HCT116 (cell line): ENCODE measurements around the gene NOX4. TPM values are rescaled to one million over a fixed set of nuclear protein-coding genes. Genes with fewer than 3 reads are reported as not detected.
"Not testable (repeated sequence)": the region's sequence is repeated elsewhere in the genome, so short reads cannot be mapped to it uniquely, and the experiment has no call there.

Source experiments
- ATAC-seq: fragments of 200-7000 bp; cut with Tn5 transposase; 2 replicates; pipeline ENCODE4 v1.9.1; 2020; ENCODE audit warnings: mild to moderate bottlenecking, moderate library complexity
- BruUV-seq: library from RNA; stranded (reverse); fragments of 400-500 nt; replicated peaks from 2 replicates; lab custom pipeline; 2021; lab: Mats Ljungman, UMichigan
- CTCF ChIA-PET: fragments of 300-600 bp; sonication (Branson Sonifier 250); formaldehyde crosslinking; loops from one replicate; lab custom pipeline; 2021; ENCODE audit warnings: antibody characterized with exemption; lab: Charles Lee
- POLR2A ChIA-PET: fragments of 300-600, 350-600 bp; sonication (Branson Sonifier 250); formaldehyde crosslinking; loops from one replicate; lab custom pipeline; 2021; ENCODE audit warnings: antibody characterized with exemption; lab: Charles Lee
- RAD21 ChIA-PET, 2 experiments: fragments of 300-600 bp; sonication (Branson Sonifier 250); formaldehyde crosslinking; loops; one replicate each; lab custom pipeline; 2023; ENCODE audit warnings: low total read pairs in 2 of 2; ENCODE audit not compliant: uncharacterized antibody in 2 of 2, unreplicated experiment in 2 of 2, low non-redundant PET in 1 of 2; lab: Charles Lee
- DNase-seq: peaks from one replicate; pipeline ENCODE4 v3.0.0-alpha.2; 2010; ENCODE audit warnings: low read depth, low spot score
- H2AFZ ChIP-seq: fragments of 200-600 bp; shearing (Covaris generic), sonication (generic); 2 replicates; pipeline ENCODE4 v1.6.1; 2017; ENCODE audit warnings: low read depth, mixed run types, mixed read lengths, antibody characterized with exemption, low read length; ENCODE audit not compliant: poor library complexity, severe bottlenecking
- H3K27ac ChIP-seq: 2 replicates; pipeline ENCODE4 v1.5.1; 2012; ENCODE audit warnings: low read depth, low read length
- H3K27me3 ChIP-seq: fragments of 200-600 bp; sonication (generic); 2 replicates; pipeline ENCODE4 v1.6.1; 2016; ENCODE audit warnings: mixed run types, low read length, mixed read lengths; ENCODE audit not compliant: insufficient read depth
- H3K36me3 ChIP-seq, 2 experiments: fragments of 200-500 bp in 1 of 2; fragments of 200-600 bp in 1 of 2; sonication (Bioruptor generic) in 1 of 2; sonication (generic) in 1 of 2; 2 replicates each; pipeline versions ENCODE4 v1.5.1 to v1.6.1; 2014 to 2016; ENCODE audit warnings: low read length in 2 of 2, inconsistent platforms in 1 of 2, mixed read lengths in 1 of 2, mixed run types in 1 of 2; ENCODE audit not compliant: insufficient read depth in 2 of 2, control insufficient read depth in 1 of 2
- H3K4me1 ChIP-seq, 2 experiments: fragments of 200-600 bp in 1 of 2; sonication (generic) in 1 of 2; 2 replicates each; pipeline versions ENCODE4 v1.5.1 to v1.6.1; 2012 to 2017; ENCODE audit warnings: low read length in 2 of 2, inconsistent platforms in 1 of 2, mild to moderate bottlenecking in 1 of 2, mixed read lengths in 1 of 2, mixed run types in 1 of 2, moderate library complexity in 1 of 2; ENCODE audit not compliant: insufficient read depth in 2 of 2, control insufficient read depth in 1 of 2
- H3K4me2 ChIP-seq: fragments of 200-600 bp; sonication (generic); 2 replicates; pipeline ENCODE4 v1.6.1; 2017; ENCODE audit warnings: mixed run types, low read length, mixed read lengths
- H3K4me3 ChIP-seq, 2 experiments: fragments of 200-600 bp in 1 of 2; sonication (generic) in 1 of 2; replicated peaks in 1 of 2; 2 replicates each; pipeline ENCODE4 v1.5.1; 2011 to 2016; ENCODE audit warnings: low read length in 2 of 2, control low read depth in 1 of 2, low read depth in 1 of 2, mild to moderate bottlenecking in 1 of 2, mixed read lengths in 1 of 2, mixed run types in 1 of 2
- H3K79me2 ChIP-seq: fragments of 200-600 bp; sonication (generic); 2 replicates; pipeline ENCODE4 v1.6.1; 2017; ENCODE audit warnings: mild to moderate bottlenecking, mixed run types, low read length, moderate library complexity, mixed read lengths; ENCODE audit not compliant: insufficient read depth
- H3K9ac ChIP-seq: fragments of 200-600 bp; sonication (generic); 2 replicates; pipeline ENCODE4 v1.6.1; 2016; ENCODE audit warnings: low read length, mixed read lengths
- H3K9me2 ChIP-seq: fragments of 200-600 bp; sonication (generic), shearing (Covaris generic); 2 replicates; pipeline ENCODE4 v1.6.1; 2017; ENCODE audit warnings: mixed run types, mild to moderate bottlenecking, moderate library complexity; ENCODE audit not compliant: insufficient read depth
- H3K9me3 ChIP-seq, 2 experiments: fragments of 200-500 bp in 1 of 2; fragments of 200-600 bp in 1 of 2; sonication (Bioruptor generic) in 1 of 2; sonication (generic) in 1 of 2; 2 replicates each; pipeline ENCODE4 v1.6.1; 2014 to 2017; ENCODE audit warnings: low read length in 2 of 2, mixed read lengths in 2 of 2, inconsistent platforms in 1 of 2, low read depth in 1 of 2, mild to moderate bottlenecking in 1 of 2, mixed run types in 1 of 2, moderate library complexity in 1 of 2; ENCODE audit not compliant: control insufficient read depth in 1 of 2, insufficient read depth in 1 of 2
- H4K20me1 ChIP-seq: fragments of 200-600 bp; sonication (generic), shearing (Covaris generic); 2 replicates; pipeline ENCODE4 v1.6.1; 2017; ENCODE audit warnings: mixed run types, mild to moderate bottlenecking, moderate library complexity; ENCODE audit not compliant: insufficient read depth
- ATF3 ChIP-seq: IDR thresholded peaks from 2 replicates; pipeline ENCODE4 v1.6.1; 2012
- CBX3 ChIP-seq: IDR thresholded peaks from 2 replicates; pipeline ENCODE4 v1.6.1; 2012; ENCODE audit warnings: low read depth
- CEBPB ChIP-seq: IDR thresholded peaks from 2 replicates; pipeline ENCODE4 v1.6.1; 2012; ENCODE audit warnings: low read depth
- EGR1 ChIP-seq: IDR thresholded peaks from 2 replicates; pipeline ENCODE4 v1.6.1; 2012; ENCODE audit warnings: low read depth
- EZH2 ChIP-seq: fragments of 200-600 bp; sonication (generic); IDR thresholded peaks from 2 replicates; pipeline ENCODE4 v1.6.1; 2017; ENCODE audit warnings: antibody characterized with exemption, mixed run types
- EZH2phosphoT487 ChIP-seq: fragments of 200-600 bp; IDR thresholded peaks from 2 replicates; pipeline ENCODE4 v1.6.1; 2018; ENCODE audit warnings: antibody characterized with exemption, borderline replicate concordance
- POLR2A ChIP-seq: IDR thresholded peaks from 2 replicates; pipeline ENCODE4 v1.7.0; 2011; ENCODE audit warnings: borderline replicate concordance; ENCODE audit not compliant: insufficient read depth, insufficient read length; ENCODE audit errors: extremely low read depth
- POLR2AphosphoS5 ChIP-seq: IDR thresholded peaks from 2 replicates; pipeline ENCODE4 v1.6.1; 2011; ENCODE audit warnings: mild to moderate bottlenecking, low read depth, low read length, moderate library complexity
- RAD21 ChIP-seq: IDR thresholded peaks from 2 replicates; pipeline ENCODE4 v1.6.1; 2012; ENCODE audit warnings: low read depth, mild to moderate bottlenecking
- TCF7L2 ChIP-seq: IDR thresholded peaks from 2 replicates; pipeline ENCODE4 v1.7.0; 2011; ENCODE audit warnings: borderline replicate concordance, inconsistent platforms; ENCODE audit not compliant: insufficient read depth, insufficient read length; ENCODE audit errors: extremely low read depth
- YY1 ChIP-seq: IDR thresholded peaks from 2 replicates; pipeline ENCODE4 v1.6.1; 2011; ENCODE audit warnings: low read length, low read depth, moderate library complexity, mild to moderate bottlenecking; ENCODE audit not compliant: insufficient replicate concordance; ENCODE audit errors: extremely low read depth
- ZBTB33 ChIP-seq: IDR thresholded peaks from 2 replicates; pipeline ENCODE4 v1.6.1; 2011; ENCODE audit warnings: mild to moderate bottlenecking, low read length, moderate library complexity; ENCODE audit not compliant: insufficient replicate concordance; ENCODE audit errors: extremely low read depth
- ZFX ChIP-seq: fragments of 450-650 bp; IDR thresholded peaks from 2 replicates; pipeline ENCODE4 v1.6.1; 2017
- ZNF274 ChIP-seq: fragments of 200-500 bp; sonication (Bioruptor generic); IDR thresholded peaks from 2 replicates; pipeline ENCODE4 v1.6.1; 2014; ENCODE audit warnings: mild to moderate bottlenecking, low read depth, low read length, inconsistent platforms
- intact Hi-C: fragments of 100-400 bp; cut with micrococcal nuclease; formaldehyde crosslinking; loops from 2 replicates; pipeline ENCODE4 v1.10.0; 2022
- total RNA-seq: library from RNA; stranded (reverse); gene quantifications from one replicate; pipeline ENCODE4 v1.2.1, GENCODE V29; 2021; ENCODE audit not compliant: unreplicated experiment

NOX4 gene
- total RNA-seq, 1 experiment from 2014 or later, result not detected

GRCh38 chr11:89387501-89387900 lies 103.7 kb downstream of the NOX4 start:
- H3K4me2 ChIP-seq, H4K20me1 ChIP-seq, CTCF ChIA-PET, H3K27ac ChIP-seq, H3K9me3 ChIP-seq, H3K9me2 ChIP-seq, H3K9ac ChIP-seq, DNase-seq, H3K79me2 ChIP-seq, H2AFZ ChIP-seq, H3K4me3 ChIP-seq, BruUV-seq, H3K4me1 ChIP-seq, H3K27me3 ChIP-seq, intact Hi-C loops, ATAC-seq, RAD21 ChIA-PET, POLR2A ChIA-PET, H3K36me3 ChIP-seq: not testable (repeated sequence)

GRCh38 chr11:89382986-89383385 lies 108.2 kb downstream of the NOX4 start:
- H3K27ac ChIP-seq, H3K36me3 ChIP-seq, H3K4me3 ChIP-seq, H3K79me2 ChIP-seq, DNase-seq, BruUV-seq, POLR2A ChIA-PET, CTCF ChIA-PET, H2AFZ ChIP-seq, H3K9me3 ChIP-seq, intact Hi-C loops, H3K4me2 ChIP-seq, H3K27me3 ChIP-seq, H4K20me1 ChIP-seq, H3K4me1 ChIP-seq, H3K9me2 ChIP-seq, H3K9ac ChIP-seq, ATAC-seq, RAD21 ChIA-PET: not testable (repeated sequence)

GRCh38 chr11:89381094-89381493 lies 110.1 kb downstream of the NOX4 start:
- Histone ChIP-seq H3K36me3 (no peaks in the 10 kb centered on the region), H3K4me2 (no peak overlapping the region), H2AFZ (no peak overlapping the region), H3K27me3 (no peaks in the 10 kb centered on the region), H3K79me2 (no peaks in the 10 kb centered on the region), H3K9ac (no peak overlapping the region), H3K4me1 (no peaks in the 10 kb centered on the region), H4K20me1 (no peaks in the 10 kb centered on the region), H3K9me2 (no peaks in the 10 kb centered on the region), H3K4me3 (no peak overlapping the region), H3K9me3 (no peaks in the 10 kb centered on the region), H3K27ac (no peak overlapping the region)
- ChIA-PET CTCF (no interaction called here), RAD21 (no interaction called here), POLR2A (no interaction called here)
- no TSS peak for BruUV-seq
- no peak for DNase-seq
- intact Hi-C loops, result no loop called here
- ATAC-seq, result no peak
- TF ChIP-seq ATF3, result no peak
- TF ChIP-seq POLR2AphosphoS5, result no peak
- no peak for TF ChIP-seq EZH2
- TF ChIP-seq CEBPB, result no peak
- TF ChIP-seq EZH2phosphoT487, result no peak
- no peak for TF ChIP-seq YY1
- TF ChIP-seq ZFX, result no peak
- TF ChIP-seq ZBTB33, result no peak
- no peak for TF ChIP-seq POLR2A
- no peak for TF ChIP-seq CBX3
- no peak for TF ChIP-seq TCF7L2
- TF ChIP-seq RAD21, result no peak
- no peak for TF ChIP-seq EGR1
- TF ChIP-seq ZNF274, result no peak
